HG03354 (cell line): Measurements from ENCODE around the gene SLC35A3.
"Not testable (repeated sequence)": the region's sequence is repeated elsewhere in the genome, so short reads cannot be mapped to it uniquely, and the experiment has no call there.

Experiments used
- ATAC-seq: cut with Tn5 transposase; IDR thresholded peaks from one replicate; pipeline ENCODE4 v1.9.1; 2021; ENCODE audit warnings: mild to moderate bottlenecking; ENCODE audit not compliant: unreplicated experiment, poor library complexity, severe bottlenecking

The SLC35A3 gene

DNA sequence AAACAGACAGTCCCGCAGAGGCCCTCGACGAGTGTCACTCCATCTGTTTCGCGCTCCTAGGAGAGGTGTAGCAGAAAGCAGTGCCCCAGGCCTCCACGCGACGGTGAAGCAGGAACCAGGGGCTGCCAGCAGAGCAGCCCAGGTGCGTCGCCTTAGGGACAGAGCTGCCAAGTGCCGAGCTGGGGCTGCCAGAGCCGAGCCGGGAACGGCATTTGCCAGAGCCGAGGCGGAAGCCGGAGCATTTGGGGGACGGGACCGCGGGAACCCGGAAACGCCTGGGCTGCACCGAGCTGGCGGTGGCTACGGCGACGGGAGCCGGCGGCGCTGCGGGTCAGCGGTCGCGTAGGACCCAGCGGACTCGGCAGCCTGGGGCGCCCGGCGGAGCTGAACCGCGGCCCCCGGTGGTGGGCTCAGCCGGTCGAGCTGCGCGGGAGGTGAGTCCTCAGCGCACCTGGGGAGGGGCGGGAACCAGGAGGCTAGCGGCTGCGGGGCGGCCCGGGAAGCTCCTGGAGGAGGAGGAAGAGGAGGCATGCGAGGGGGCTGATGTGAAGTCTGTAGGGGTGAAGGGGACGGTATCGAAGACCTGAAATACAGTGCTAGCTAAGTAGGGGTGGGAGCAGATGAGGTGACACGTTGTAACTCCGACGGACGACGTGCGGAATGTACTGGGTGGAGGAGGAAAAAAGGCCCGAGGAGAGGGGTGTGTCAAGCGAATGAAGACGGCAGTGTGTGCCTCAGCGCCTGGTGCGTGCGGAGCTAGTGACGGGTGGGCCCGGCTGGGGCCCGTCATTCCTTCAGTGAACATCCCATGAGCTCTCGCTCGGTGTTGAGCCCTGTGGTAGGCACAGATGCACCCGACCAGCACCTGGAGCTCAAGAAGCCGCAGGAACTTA, at the start of gene SLC35A3:
Gene SLC35A3 (plus strand): TSS at position 268 of the 893 bp plus-strand sequence. CDS start 23,559 bp downstream, outside the sequence.
- ATAC-seq = peak; percentile 84

DNA sequence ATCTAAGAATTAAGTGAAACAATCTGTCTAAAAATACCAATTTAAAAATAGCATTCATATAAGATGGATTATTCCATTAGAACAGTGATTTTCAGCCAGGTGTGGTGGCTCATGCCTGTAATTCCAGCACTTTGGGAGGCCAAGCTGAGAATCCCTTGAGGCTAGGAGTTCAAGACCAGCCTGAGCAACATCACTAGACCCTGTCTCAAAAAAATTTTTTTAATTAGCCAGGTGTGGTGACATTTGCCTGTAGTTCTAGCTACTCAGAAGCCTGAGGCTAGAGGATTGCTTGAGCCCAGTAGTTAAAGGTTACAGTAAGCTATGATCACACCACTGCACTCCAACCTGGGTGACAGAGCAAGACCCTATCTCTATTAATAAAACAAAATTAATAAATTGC, 35.0 kb upstream of the SLC35A3 start:
- ATAC-seq = no peak

DNA sequence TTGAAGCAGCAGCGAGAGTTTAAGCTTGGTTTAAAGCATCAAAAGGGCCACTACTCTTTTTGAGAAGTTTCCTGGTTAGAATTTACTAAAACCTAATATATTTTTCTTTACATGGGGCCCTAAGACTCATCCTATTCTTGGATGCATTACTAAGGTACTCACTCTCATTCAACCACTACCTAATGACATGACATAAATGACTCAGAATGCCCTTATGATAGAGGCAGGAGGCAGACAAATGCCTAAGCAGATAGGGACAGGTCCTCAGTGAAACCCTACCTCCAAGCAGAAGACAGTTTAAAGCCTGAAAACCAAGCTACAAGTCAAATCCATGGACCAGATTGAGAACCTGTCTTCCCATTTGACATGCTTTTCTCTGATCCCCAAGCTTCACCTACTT, 34.3 kb upstream of the SLC35A3 start:
- no peak for ATAC-seq

DNA sequence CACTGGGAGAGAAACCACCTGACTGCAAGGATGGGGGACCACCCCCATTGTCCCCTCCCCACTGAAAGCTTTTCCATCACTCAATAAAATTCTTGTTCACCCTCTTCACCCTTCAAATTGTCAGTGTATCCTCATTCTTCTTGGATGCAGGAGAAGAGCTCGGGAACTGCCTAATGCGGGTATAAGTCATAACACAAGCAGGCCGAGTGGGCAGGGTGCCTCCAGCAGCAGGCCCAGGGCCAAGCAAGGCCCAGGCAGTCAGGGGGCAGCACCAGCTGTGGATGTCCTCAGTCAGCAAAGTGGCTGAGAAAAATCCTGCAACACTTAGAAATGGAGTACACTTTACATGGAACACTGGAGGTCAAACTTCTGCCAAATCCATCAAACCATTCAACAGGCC, 33.7 kb upstream of the SLC35A3 start:
- ATAC-seq = no peak

DNA sequence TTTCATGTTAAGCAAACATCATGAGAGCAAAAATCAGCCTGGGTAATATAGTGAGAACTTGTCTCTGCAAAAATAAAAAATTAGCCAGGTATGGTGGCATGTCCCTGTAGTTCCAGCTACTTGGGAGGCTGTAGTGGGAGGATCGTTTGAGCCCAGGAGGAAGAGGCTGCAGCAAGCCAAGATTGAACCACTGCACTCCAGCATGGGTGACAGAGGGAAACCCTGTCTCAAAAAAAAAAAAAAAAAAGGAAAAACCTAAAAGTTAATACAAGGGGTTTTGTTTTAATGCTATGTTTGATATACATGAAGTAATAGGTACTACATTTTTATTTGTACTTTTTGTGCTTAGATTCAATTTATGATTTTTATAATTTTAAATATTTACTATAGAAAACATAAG, 27.1 kb upstream of the SLC35A3 start:
- ATAC-seq = no peak

DNA sequence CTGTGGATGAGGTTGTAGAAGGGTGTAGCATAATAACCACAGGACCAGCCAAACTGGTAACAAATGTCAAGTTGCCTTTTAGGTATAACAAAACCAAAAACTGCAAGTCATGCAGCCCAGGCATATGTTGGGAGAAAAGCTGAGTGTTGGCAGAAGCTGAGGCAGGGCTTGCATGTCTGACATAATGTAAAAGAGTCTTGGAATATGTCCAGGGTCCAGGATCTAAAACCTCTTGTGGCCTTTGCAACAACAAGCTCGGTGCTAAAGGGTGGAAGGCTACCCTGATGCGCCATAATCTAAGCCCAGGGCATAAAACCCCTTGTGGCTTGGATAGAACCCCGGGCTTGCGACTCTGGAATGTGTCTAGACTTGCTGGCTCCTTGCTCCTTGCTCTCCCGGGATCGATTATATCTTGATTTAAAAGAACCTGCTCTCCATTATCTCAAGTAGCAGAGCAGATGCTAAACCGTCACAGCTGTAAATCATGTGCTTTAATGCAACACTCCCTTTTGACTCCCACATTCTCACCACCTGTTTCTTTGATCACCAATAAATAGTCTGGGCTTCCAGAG, 26.5 kb upstream of the SLC35A3 start:
- no peak for ATAC-seq

DNA sequence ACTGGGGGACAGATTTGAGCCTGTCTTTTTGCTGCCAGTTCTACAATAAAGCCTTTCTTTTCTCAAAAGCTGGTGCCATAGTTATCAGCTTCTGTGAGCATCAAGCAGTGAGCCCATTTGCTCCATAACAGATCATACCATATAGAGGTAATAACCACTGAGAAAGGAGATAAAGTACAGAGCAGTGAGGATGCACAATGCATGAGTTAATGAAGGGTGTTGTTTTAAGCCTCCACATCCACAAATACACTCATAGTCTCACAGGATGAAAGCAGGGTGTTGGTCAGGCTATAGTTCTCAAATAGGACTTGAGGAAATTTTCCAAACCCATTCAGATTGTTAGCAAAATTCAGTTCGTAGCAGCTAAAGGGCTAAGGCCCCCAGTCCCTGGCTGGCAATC, 25.6 kb upstream of the SLC35A3 start:
- no peak for ATAC-seq

DNA sequence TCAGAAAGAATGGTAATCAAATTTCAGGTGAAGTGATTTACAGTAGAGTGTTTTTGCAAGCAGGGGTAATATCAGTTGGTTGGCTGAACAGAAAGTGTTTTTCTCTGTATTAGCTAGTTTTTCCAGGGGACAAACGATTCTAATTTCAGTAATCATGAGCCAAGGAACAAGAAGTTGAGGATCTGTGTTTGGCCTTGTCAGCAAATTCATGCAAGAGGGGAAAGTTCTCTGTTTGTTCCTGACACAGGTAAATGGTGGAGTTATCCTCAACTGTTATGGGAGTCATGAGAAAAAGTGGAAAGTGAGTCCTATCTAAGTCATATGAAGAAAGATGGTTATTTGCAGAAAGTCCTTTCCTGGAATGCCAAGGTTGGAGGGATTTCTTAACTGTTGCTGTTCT, 24.6 kb upstream of the SLC35A3 start:
- ATAC-seq = no peak

DNA sequence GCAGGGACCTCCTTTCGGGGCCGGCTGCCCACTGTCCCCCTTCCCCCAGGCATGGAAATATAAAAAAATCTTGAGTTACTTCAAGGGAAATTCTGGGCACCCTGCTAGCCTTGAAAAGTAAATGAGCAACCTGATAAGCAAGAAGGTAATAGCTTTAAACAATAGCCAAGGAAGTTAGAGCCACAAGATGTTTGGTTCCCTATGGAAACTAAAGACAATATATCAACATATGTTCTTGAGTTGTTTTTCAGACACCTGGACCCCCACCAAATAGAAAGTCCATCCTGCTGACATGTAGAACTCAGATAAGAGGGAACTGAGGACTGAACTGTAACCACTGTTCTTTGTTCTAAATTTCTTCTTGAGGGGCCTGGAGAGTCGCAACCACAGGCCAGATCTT, 19.3 kb upstream of the SLC35A3 start:
- no peak for ATAC-seq

DNA sequence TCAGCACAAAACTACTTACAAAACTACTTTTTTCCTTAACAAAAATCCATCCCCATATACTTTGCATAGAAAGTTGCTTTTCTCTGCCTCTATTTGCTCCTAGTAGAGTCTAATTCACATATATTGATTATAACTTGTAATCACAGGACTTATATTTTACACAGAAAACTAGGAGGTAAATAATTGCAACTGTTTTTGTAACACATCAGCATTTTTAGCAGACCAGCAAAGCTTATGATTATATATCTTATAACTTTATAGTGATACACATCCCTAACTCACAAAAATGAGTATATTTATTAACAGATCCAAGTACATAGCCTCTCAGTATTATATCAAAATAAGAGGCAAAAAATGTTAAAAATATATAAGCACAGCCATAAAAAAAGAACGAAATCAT, 17.3 kb upstream of the SLC35A3 start:
- ATAC-seq = no peak

DNA sequence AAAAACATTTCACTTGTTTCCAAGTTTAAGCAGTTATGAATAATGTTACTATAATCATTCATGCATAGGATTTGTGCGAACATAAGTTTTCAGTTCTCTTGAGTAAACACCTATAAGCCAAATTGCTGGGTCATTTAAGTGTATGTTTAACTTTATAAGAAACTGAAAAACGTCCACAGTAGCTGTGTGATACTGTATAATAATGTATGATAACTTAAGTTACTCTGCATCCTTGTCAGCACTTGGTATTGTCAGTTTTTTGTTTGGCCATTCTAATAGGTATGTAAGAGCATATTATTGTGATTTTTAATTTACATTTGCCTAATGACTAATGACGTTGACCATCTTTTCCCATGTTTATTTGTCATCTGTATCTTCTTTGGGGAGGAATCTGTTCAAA, 14.4 kb upstream of the SLC35A3 start:
- ATAC-seq = no peak

DNA sequence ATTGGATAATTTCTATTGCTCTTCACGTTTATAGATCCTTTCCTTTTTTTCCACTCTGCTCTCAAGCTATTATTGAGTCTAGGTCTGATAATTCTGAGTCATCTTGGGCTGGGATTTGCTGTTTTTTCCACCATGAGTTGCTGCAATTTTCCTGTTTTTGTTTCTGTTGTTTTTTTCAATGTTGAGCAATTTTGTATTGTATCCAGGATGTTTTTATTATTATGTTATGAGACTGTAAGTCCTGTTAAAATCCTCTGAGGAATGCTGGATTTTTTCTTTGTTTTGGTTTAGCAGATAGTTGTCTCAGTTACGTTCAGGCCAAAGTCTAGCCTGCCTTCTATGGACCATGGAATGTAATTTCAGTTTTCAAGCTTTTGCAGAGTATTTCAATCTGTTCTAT, 13.0 kb upstream of the SLC35A3 start:
- ATAC-seq = no peak

DNA sequence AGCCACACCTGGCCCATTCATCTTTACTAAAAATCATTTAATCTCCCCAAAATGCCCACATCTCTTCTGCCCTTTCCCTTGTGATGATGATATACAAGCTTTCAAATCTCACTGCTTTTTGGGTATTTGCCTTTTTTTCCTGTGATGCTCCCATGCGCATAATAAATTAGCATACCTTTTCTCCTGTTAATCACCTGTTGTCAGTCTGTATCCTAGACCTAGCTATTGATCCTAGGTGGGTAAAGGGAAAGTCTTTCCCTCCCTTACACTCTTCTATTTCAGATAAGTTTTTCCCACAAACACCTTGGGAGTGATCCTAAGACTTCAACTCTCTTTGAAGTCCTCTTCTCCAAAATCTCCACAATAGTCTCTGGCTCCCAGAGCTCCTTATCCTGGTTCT, 12.0 kb upstream of the SLC35A3 start:
- no peak for ATAC-seq

DNA sequence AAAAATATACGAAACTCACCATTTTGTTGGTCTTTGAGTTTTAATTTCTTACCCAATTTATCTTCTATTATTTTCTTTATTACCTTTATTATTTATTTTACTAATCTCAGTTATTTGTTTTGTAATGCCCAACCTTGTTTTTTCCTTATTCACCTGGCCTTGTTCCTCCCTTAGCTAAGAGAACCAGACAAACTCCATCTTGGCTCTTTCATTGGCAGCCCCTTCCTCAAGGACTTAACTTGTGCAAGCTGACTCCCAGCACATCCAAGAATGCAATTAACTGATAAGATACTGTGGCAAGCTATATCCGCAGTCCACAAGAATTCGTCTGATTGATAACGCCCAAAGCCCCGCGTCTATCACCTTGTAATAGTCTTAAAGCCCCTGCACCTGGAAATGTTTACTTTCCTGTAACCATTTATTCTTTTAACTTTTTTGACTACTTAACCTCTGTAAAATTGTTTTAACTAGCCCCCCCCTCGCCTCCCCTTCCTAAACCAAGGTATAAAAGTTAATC, 10.5 kb upstream of the SLC35A3 start:
- not testable (repeated sequence) for ATAC-seq

DNA sequence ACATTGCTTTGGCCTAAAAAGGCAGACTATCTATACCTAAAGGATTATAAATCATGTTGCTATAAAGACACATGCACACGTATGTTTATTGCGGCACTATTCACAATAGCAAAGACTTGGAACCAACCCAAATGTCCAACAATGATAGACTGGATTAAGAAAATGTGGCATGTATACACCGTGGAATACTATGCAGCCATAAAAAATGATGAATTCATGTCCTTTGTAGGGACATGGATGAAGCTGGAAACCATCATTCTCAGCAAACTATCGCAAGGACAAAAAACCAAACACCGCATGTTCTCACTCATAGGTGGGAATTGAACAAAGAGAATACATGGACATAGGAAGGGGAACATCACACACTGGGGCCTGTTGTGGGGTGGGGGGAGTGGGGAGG, 9.5 kb upstream of the SLC35A3 start:
- ATAC-seq = not testable (repeated sequence)

DNA sequence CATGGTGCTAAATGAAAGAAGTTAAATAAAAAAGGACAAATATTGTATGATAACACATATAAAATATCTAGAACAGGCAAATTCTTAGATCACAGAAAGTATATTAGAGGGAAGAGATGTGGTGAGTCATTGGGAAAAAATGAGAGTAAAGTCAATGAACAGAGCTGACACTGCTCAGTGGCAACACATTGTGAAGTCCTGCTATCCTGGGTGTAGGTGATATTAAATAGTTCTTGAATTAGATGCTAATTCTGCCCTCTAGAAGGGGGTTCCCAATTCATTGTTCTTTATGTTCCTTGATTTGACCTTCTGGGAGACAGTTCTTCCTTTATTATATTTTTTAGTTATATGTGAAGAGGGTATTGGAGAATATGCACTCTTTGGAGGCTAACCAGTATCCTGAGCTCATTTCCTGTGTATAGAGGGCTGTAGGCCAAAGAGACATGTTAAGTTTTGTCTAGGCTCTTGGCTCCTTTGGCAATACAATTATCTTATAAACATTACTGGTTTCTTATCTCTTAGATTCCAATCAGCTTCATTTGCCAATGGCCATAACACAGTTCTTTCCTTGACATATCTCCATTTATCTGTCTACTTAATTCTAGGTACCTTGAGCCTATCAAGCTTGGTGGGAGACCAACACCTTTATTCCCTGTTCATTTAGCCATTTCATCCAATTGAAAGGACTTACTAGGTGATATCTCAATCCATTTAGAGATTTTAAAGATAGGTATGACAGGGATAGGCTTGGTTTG, 6.6 kb upstream of the SLC35A3 start:
- no peak for ATAC-seq

DNA sequence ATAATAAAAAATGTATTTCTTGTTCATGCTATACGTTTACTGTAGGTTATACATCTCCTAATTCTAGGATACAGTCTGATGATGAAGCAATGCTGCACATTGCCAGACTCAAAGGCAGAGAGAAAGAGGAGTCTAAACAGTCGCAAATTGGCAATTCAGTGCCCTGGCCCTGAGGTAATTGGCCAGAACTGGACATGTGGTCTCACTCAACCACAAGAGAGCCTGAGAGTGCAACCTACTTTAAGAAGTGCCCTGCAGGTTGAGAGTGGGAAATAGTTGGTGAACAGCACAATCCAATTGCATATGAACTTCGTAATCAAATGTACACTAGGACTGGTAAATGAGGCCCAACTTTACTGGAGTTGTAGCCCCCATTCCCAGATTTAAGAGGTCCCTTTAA, 5.0 kb upstream of the SLC35A3 start:
- ATAC-seq = no peak

DNA sequence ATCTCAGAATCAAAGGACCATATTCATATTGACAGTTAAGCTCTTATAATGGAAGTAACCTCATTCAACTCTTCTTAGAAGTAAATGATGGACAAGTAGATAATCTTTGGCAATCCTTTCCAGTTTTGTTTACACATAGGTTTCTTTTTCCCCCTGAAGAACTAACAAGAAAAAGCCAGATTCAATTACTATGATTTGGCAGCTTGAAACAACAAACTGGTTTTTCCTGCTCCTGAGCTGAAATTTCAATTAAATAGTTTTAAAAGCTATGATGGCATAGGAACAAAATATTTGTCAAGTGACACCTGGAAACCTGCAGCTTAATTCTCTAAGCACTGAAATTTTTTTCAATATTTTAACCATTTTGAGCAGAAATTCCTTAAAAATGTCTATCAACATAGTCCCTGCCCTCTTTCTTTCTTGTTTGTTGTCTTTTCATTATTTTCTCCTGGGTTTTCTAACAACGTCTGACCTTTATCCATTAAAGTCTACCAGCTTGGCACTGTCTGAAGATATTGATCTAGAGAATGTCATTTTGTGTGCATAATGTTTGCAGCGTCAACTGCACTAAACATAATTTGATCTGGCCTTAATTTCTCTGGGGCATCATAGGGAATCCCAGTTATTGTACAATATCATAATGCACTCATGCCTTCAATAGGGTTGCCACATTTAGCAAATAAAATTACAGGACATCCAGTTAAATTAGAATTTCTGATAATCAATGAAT, 4.0 kb upstream of the SLC35A3 start:
- no peak for ATAC-seq

DNA sequence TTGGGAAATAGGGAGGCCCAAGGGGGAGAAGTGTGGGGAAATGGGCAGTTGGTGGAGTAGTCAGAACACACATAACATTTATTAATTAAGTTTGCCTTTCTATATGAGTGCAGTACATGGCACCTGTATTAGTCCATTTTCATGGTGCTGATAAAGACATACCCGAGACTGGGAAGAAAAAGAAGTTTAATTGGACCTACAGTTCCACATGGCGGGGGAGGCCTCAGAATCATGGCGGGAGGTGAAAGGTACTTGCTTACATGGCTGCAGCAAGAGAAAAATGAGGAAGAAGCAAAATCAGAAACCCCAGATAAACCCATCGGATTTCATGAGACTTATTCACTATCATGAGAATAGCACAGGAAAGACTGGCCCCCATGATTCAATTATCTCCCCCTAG, 1.6 kb upstream of the SLC35A3 start:
- ATAC-seq = no peak

DNA sequence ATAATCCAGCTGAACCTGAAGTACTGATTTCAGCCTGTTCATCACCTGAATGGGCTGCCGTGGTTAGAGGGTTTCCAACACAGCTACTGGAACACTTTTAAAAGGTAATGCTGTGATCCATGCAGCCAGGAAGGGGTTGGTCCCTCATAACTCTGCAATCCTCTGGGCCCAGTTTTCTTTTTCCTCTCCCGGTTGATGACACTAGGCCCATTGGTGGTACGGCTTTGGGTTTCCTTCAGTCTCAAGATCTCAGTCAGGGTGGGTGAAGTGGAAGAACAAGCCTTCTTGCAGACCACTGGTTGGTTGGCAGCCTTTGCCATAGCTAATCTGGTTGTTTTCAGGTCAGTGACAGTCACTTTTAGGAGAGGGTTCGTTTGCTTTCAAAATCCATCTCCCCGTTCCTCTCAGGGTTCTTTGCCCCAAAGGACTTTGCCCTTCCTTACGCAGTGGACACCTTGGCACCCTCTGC, 502 bp upstream of the SLC35A3 start:
- peak; percentile 18 for ATAC-seq
